ENCODE measurements around the gene MATK. TPM values are rescaled to one million over a fixed set of nuclear protein-coding genes. Genes with fewer than 3 reads are reported as not detected.

MATK gene
- polyA plus RNA-seq, 1 experiment: not detected

DNA sequence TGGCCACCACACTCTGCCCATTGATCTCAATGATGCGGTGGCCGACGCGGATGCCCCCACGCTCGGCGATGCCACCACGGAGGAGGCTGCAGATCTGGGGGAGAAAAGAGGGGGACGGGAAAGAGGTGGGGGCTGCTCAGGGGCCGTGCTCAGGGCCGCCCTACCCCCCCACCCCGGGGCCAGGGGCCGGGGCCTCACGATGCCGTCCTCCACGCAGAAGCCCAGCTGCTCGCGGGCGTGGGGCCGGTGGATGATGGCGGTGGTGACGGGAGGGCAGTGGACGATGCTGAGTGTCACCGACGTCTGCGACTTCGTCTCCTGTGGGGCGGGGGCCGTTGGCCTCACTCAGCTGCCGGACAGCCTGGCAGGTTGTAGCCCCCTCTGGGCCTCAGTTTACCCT, 34.9 kb downstream of the MATK start:
- TF ChIP-seq, protein P1, sequence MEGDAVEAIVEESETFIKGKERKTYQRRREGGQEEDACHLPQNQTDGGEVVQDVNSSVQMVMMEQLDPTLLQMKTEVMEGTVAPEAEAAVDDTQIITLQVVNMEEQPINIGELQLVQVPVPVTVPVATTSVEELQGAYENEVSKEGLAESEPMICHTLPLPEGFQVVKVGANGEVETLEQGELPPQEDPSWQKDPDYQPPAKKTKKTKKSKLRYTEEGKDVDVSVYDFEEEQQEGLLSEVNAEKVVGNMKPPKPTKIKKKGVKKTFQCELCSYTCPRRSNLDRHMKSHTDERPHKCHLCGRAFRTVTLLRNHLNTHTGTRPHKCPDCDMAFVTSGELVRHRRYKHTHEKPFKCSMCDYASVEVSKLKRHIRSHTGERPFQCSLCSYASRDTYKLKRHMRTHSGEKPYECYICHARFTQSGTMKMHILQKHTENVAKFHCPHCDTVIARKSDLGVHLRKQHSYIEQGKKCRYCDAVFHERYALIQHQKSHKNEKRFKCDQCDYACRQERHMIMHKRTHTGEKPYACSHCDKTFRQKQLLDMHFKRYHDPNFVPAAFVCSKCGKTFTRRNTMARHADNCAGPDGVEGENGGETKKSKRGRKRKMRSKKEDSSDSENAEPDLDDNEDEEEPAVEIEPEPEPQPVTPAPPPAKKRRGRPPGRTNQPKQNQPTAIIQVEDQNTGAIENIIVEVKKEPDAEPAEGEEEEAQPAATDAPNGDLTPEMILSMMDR (IDR thresholded peaks at IDR 0.05; ENCODE audit: low read depth, low read length): no peak
- Histone ChIP-seq H3K9me3 (ENCODE audit: control insufficient read depth, insufficient read depth, low read length) (peaks cover 4% of the 10 kb centered on the region; the same call in 1 of the 2 replicates), H3K27me3 (ENCODE audit: control insufficient read depth, insufficient read depth, low read length) (peaks cover 5% of the 10 kb centered on the region), H3K4me3 (ENCODE audit: low read depth, low read length) (no peak overlapping the region), H3K27ac (ENCODE audit: low read depth, low read length) (no peak overlapping the region)
- CTCF ChIA-PET: no interaction called here
- DNase-seq (ENCODE audit: low read depth, low spot score): no peak
- POLR2A ChIA-PET: no interaction called here

DNA sequence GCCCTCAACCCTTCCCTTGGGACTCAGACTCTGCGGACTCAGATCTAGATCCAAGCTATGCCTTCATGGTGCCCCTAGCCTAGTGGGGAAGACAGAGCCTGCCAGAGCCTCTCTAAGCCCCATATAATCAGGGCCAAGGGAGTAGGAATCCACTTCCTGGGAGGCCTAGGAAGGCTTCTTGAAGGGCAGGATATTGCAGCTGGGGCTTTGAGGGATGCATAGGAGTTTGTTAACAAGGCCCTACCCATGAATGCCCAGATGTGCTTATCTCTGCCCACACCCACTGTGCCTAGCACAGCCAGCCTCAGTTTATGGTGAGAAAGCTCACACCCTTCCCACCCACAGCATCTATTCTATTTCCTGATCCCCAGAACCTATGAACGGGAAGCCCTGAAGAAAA, 36.0 kb downstream of the MATK start:
- no peak overlapping the region for H3K27ac ChIP-seq (ENCODE audit: low read depth, low read length)
- TF ChIP-seq, protein P1 (IDR thresholded peaks at IDR 0.05; ENCODE audit: low read depth, low read length): no peak
- H3K9me3 ChIP-seq (ENCODE audit: control insufficient read depth, insufficient read depth, low read length): peaks cover 4% of the 10 kb centered on the region; the same call in 1 of the 2 replicates
- CTCF ChIA-PET: no interaction called here
- H3K4me3 ChIP-seq (ENCODE audit: low read depth, low read length): no peak overlapping the region
- POLR2A ChIA-PET: no interaction called here
- DNase-seq (ENCODE audit: low read depth, low spot score): no peak
- H3K27me3 ChIP-seq (ENCODE audit: control insufficient read depth, insufficient read depth, low read length): peaks cover 5% of the 10 kb centered on the region

DNA sequence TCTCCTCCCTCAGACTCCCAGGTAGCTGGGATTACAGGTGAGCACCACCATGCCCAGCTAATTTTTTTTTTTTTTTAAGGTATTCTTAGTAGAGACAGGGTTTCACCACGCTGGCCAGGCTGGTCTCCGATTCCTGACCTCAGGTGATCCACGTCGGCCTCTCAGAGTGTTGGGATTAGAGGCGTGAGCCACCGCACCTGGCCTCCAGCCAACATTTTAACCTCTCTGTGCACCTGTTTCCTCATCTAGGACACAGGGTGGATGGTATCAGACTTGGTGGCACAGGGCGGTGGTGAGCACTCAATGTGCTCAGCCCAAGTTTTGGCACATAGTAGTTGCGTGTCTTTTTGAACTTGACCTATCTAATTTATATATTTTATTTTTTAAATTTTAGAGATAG, 37.2 kb downstream of the MATK start:
- no peak for DNase-seq (ENCODE audit: low read depth, low spot score)
- POLR2A ChIA-PET: no interaction called here
- peaks cover 4% of the 10 kb centered on the region; the same call in 1 of the 2 replicates for H3K9me3 ChIP-seq (ENCODE audit: control insufficient read depth, insufficient read depth, low read length)
- CTCF ChIA-PET: no interaction called here
- TF ChIP-seq, protein P1 (IDR thresholded peaks at IDR 0.05; ENCODE audit: low read depth, low read length): no peak
- no peak overlapping the region for H3K27ac ChIP-seq (ENCODE audit: low read depth, low read length)
- no peak overlapping the region for H3K4me3 ChIP-seq (ENCODE audit: low read depth, low read length)
- H3K27me3 ChIP-seq (ENCODE audit: control insufficient read depth, insufficient read depth, low read length): peaks cover 5% of the 10 kb centered on the region

DNA sequence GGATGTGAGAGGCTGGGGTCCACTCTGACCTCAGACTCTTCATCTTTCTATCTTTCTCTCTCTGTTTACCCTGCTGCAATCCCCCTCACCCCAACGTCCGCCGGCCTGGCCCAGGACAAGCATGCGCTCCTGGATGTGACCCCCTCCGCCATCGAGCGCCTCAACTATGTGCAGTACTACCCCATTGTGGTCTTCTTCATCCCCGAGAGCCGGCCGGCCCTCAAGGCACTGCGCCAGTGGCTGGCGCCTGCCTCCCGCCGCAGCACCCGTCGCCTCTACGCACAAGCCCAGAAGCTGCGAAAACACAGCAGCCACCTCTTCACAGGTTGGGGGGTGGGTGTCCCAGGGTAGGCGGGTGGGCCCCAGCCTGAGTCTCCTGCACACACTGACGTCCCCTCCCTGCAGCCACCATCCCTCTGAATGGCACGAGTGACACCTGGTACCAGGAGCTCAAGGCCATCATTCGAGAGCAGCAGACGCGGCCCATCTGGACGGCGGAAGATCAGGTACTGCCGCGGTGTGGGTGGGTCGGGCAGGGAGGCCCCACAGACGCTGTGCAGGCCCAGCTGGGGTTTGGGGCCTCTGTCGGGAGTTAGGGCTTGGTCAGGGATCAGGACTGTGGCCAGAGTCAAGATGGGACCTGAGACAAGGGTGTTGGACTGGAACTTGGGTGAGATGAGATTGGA, 39.7 kb downstream of the MATK start:
- no peak overlapping the region for H3K27ac ChIP-seq (ENCODE audit: low read depth, low read length)
- H3K9me3 ChIP-seq (ENCODE audit: control insufficient read depth, insufficient read depth, low read length): peaks cover 4% of the 10 kb centered on the region; the same call in 1 of the 2 replicates
- TF ChIP-seq, protein P1 (IDR thresholded peaks at IDR 0.05; ENCODE audit: low read depth, low read length): no peak
- H3K27me3 ChIP-seq (ENCODE audit: control insufficient read depth, insufficient read depth, low read length): peaks cover 5% of the 10 kb centered on the region
- POLR2A ChIA-PET: no interaction called here
- CTCF ChIA-PET: interaction anchor here (0.6 kb wide), 1 partner anchor 47 kb away, joined by 3 read pairs; no protein-coding TSS in a partner anchor
- no peak for DNase-seq (ENCODE audit: low read depth, low spot score)
- H3K4me3 ChIP-seq (ENCODE audit: low read depth, low read length): no peak overlapping the region

DNA sequence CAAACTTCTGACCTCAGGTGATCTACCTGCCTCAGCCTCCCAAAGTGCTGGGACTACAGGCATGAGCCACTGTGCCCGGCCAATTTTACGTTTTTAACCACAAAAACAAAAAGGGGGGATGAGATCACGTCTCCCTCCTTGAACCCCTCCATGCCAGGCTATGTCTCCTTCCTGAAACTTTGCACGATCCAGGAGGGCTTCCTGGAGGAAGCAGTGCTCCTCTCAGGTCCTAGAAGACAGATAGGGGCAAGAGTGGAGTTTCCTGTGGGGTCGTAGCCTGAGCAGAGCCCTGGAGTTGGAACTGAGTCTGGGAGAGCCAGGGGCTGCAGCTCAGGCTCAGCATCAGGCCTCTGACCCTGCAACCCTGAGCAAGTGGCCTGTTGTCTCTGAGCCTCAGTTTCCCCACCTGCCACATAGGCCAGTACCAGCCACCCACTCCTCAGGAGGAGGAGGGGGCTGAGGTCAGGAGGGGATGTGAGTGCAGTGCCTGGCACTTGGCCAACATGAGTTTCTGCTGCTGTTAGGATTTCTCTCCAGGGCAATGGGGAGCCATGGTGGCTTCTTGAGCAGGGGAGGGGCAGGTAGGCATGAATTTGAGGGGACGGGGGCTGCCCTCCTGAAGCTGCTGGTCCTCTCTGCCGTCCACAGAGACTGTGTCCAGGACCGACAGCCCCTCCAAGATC, 40.7 kb downstream of the MATK start:
- H3K4me3 ChIP-seq (ENCODE audit: low read depth, low read length): no peak overlapping the region
- CTCF ChIA-PET: no interaction called here
- DNase-seq (ENCODE audit: low read depth, low spot score): no peak
- peaks cover 1% of the 10 kb centered on the region; the same call in 1 of the 2 replicates for H3K9me3 ChIP-seq (ENCODE audit: control insufficient read depth, insufficient read depth, low read length)
- no peak overlapping the region for H3K27ac ChIP-seq (ENCODE audit: low read depth, low read length)
- peaks cover 5% of the 10 kb centered on the region for H3K27me3 ChIP-seq (ENCODE audit: control insufficient read depth, insufficient read depth, low read length)
- TF ChIP-seq, protein P1 (IDR thresholded peaks at IDR 0.05; ENCODE audit: low read depth, low read length): no peak
- POLR2A ChIA-PET: no interaction called here

Measured in AG04450 (cell line).